K562 (cell line): ENCODE data around the gene KCNJ4. TPM values are rescaled to one million over a fixed set of nuclear protein-coding genes. Genes with fewer than 3 reads are reported as not detected.

Experiments
- ATAC-seq: fragments of 200-7000 bp; cut with Tn5 transposase; 3 replicates; pipeline ENCODE4 v1.9.1; 2020; ENCODE audit warnings: moderate library complexity
- BruUV-seq: library from RNA; stranded (reverse); fragments of 400-500 nt; replicated peaks from 2 replicates; lab custom pipeline; 2021; lab: Mats Ljungman, UMichigan
- CTCF ChIA-PET: fragments of 300-600 bp; formaldehyde crosslinking; extraction: SDS; loops from one replicate; lab custom pipeline; 2021; ENCODE audit warnings: low intra/inter-chr PET ratio; lab: Yijun Ruan, JAX
- POLR2A ChIA-PET: fragments of 300-600, 350-650 bp; sonication (Branson Sonifier 250); formaldehyde crosslinking; extraction: SDS; loops from one replicate; lab custom pipeline; 2021; ENCODE audit warnings: antibody characterized with exemption, inconsistent platforms; lab: Yijun Ruan, JAX
- DNase-seq, 4 experiments: peaks; one replicate each; pipeline versions ENCODE4 v3.0.0 to v3.0.0-alpha.2; 2011 to 2018; ENCODE audit warnings: low spot score in 3 of 4, mixed read lengths in 3 of 4; ENCODE audit errors: extremely low read depth in 1 of 4
- FAIRE-seq: peaks from 2 replicates; lab custom pipeline; 2011; peaks lifted over from hg19 to GRCh38; lab: Jason Lieb, UNC
- H2AFZ ChIP-seq: 2 replicates; pipeline ENCODE4 v1.6.0; 2011; ENCODE audit warnings: low read depth, low read length, control low read depth, inconsistent platforms
- H3K27ac ChIP-seq: fragments of 200-600 bp; 3 replicates; pipeline ENCODE4 v1.8.0; 2011; ENCODE audit warnings: low read depth, mild to moderate bottlenecking, control low read depth, inconsistent platforms, low read length, moderate library complexity, mixed read lengths; ENCODE audit errors: extremely low read depth
- H3K27me3 ChIP-seq, 2 experiments: fragments of 300-600 bp in 1 of 2; 2 replicates in 1 of 2; 3 replicates in 1 of 2; pipeline versions ENCODE4 v1.6.0 to v1.8.0; 2011; ENCODE audit warnings: inconsistent platforms in 2 of 2, low read length in 2 of 2, mild to moderate bottlenecking in 1 of 2, mixed read lengths in 1 of 2, moderate library complexity in 1 of 2; ENCODE audit not compliant: control insufficient read depth in 2 of 2, insufficient read depth in 2 of 2
- H3K36me3 ChIP-seq: fragments of 300-600 bp; 3 replicates; pipeline ENCODE4 v1.8.0; 2011; ENCODE audit warnings: mild to moderate bottlenecking, low read length, inconsistent platforms; ENCODE audit not compliant: control insufficient read depth, insufficient read depth
- H3K4me1 ChIP-seq, 2 experiments: fragments of 200-600 bp in 1 of 2; replicated peaks in 1 of 2; 2 replicates in 1 of 2; 3 replicates in 1 of 2; pipeline versions ENCODE4 v1.5.1 to v1.8.0; 2011; ENCODE audit warnings: inconsistent platforms in 2 of 2, low read length in 2 of 2, mild to moderate bottlenecking in 1 of 2, mixed read lengths in 1 of 2, moderate library complexity in 1 of 2; ENCODE audit not compliant: control insufficient read depth in 2 of 2, insufficient read depth in 2 of 2
- H3K4me2 ChIP-seq: 2 replicates; pipeline ENCODE4 v1.6.1; 2011; ENCODE audit warnings: low read length, control low read depth, inconsistent platforms, mixed read lengths; ENCODE audit not compliant: insufficient read depth
- H3K4me3 ChIP-seq: fragments of 200-600 bp; sonication (generic), shearing (Covaris generic); 2 replicates; pipeline ENCODE4 v1.5.1; 2016; ENCODE audit warnings: control low read depth, inconsistent platforms
- H3K79me2 ChIP-seq: fragments of 200-600 bp; 3 replicates; pipeline ENCODE4 v1.8.0; 2011; ENCODE audit warnings: low read length, inconsistent platforms; ENCODE audit not compliant: control insufficient read depth, insufficient read depth
- H3K9ac ChIP-seq, 2 experiments: 2 replicates each; pipeline versions ENCODE4 v1.6.0 to v1.6.1; 2011; ENCODE audit warnings: low read depth in 2 of 2, low read length in 2 of 2, control low read depth in 1 of 2, inconsistent platforms in 1 of 2, mild to moderate bottlenecking in 1 of 2, mixed read lengths in 1 of 2; ENCODE audit not compliant: insufficient read depth in 1 of 2
- H3K9me1 ChIP-seq: one replicate; pipeline ENCODE4 v1.6.0; 2011; ENCODE audit warnings: inconsistent platforms, mild to moderate bottlenecking, low read length, moderate library complexity; ENCODE audit not compliant: control insufficient read depth, insufficient read depth
- H3K9me3 ChIP-seq: replicated peaks from 2 replicates; pipeline ENCODE4 v1.5.1; 2011; ENCODE audit warnings: low read depth, low read length, inconsistent platforms; ENCODE audit not compliant: control insufficient read depth, insufficient read depth
- H4K20me1 ChIP-seq: replicated peaks from 2 replicates; pipeline ENCODE4 v1.6.1; 2011; ENCODE audit warnings: low read length, inconsistent platforms, mixed read lengths; ENCODE audit not compliant: control insufficient read depth, insufficient read depth
- CHCHD3 ChIP-seq: fragments of 250-450 bp; sonication (Bioruptor Pico); IDR thresholded peaks from 2 replicates; pipeline ENCODE4 v2.1.2; 2022; ENCODE audit warnings: mild to moderate bottlenecking
- CHD4 ChIP-seq: fragments of 200-600 bp; sonication (generic); IDR thresholded peaks from 3 replicates; pipeline ENCODE4 v1.6.1; 2012; ENCODE audit warnings: low read depth, mild to moderate bottlenecking, mixed read lengths, low read length, inconsistent platforms; ENCODE audit not compliant: insufficient read depth, insufficient replicate concordance, poor library complexity, severe bottlenecking
- ETS2 ChIP-seq: IDR thresholded peaks from 2 replicates; pipeline ENCODE4 v1.6.1; 2016; ENCODE audit warnings: borderline replicate concordance, missing genetic modification characterization, mild to moderate bottlenecking, moderate library complexity, missing compliant biosample characterization; ENCODE audit not compliant: poor library complexity, severe bottlenecking
- ETV1 ChIP-seq: fragments of 450-650 bp; conservative IDR thresholded peaks from 2 replicates; pipeline ENCODE4 v1.6.1; 2016; ENCODE audit warnings: missing genetic modification characterization, control low read depth, low read depth, missing compliant biosample characterization
- HCFC1 ChIP-seq: IDR thresholded peaks from 2 replicates; pipeline ENCODE4 v1.6.1; 2012; ENCODE audit warnings: low read depth, low read length, improper control_type of control experiment
- JUN ChIP-seq, 2 experiments: sonication (generic) in 1 of 2; formaldehyde crosslinking in 1 of 2; IDR thresholded peaks; 2 replicates each; pipeline versions ENCODE4 v1.6.1 to v1.8.0; 2012 to 2022; ENCODE audit warnings: borderline replicate concordance in 2 of 2, mild to moderate bottlenecking in 2 of 2, improper control_type of control experiment in 1 of 2, low read depth in 1 of 2, low read length in 1 of 2, missing genetic modification reagents in 1 of 2
- MCM5 ChIP-seq: fragments of 450-650 bp; IDR thresholded peaks from 2 replicates; pipeline ENCODE4 v1.6.1; 2016; ENCODE audit warnings: low read depth
- MYC ChIP-seq, 2 experiments: fragments of 250-450 bp in 1 of 2; sonication (Bioruptor Pico) in 1 of 2; IDR thresholded peaks; 2 replicates each; pipeline versions ENCODE4 v1.5.1 to v1.6.1; 2012 to 2021; ENCODE audit warnings: low read depth in 2 of 2, borderline replicate concordance in 1 of 2, improper control_type of control experiment in 1 of 2, low read length in 1 of 2, mild to moderate bottlenecking in 1 of 2, moderate library complexity in 1 of 2
- PHB2 ChIP-seq: fragments of 450-650 bp; IDR thresholded peaks from 2 replicates; pipeline ENCODE4 v1.6.1; 2017; ENCODE audit warnings: low read depth
- POLR2B ChIP-seq: fragments of 450-650 bp; IDR thresholded peaks from 2 replicates; pipeline ENCODE4 v1.6.1; 2018; ENCODE audit warnings: low read depth; ENCODE audit not compliant: partially characterized antibody
- TAL1 ChIP-seq: fragments of 450-650 bp; IDR thresholded peaks from 2 replicates; pipeline ENCODE4 v1.6.1; 2016; ENCODE audit warnings: mild to moderate bottlenecking
- TOE1 ChIP-seq, 2 experiments: fragments of 450-650 bp in 1 of 2; sonication (generic) in 1 of 2; formaldehyde crosslinking in 1 of 2; IDR thresholded peaks; 2 replicates each; pipeline versions ENCODE4 v1.7.1 to v1.8.0; 2016 to 2022; ENCODE audit warnings: borderline replicate concordance in 2 of 2, mild to moderate bottlenecking in 2 of 2, antibody characterized with exemption in 1 of 2, inconsistent platforms in 1 of 2, low read depth in 1 of 2, missing genetic modification reagents in 1 of 2, moderate library complexity in 1 of 2
- ZSCAN29 ChIP-seq: fragments of 450-650 bp; IDR thresholded peaks from 2 replicates; pipeline ENCODE4 v1.6.1; 2017
- WGBS: fragments of 100-300 bp; shearing (Covaris generic); methylation state at CpG from one replicate; pipeline ENCODE4 v1.1.6; 2016; ENCODE audit warnings: low coverage, mixed read lengths; ENCODE audit not compliant: insufficient coverage; ENCODE audit errors: missing lambda C conversion rate; 5-methylcytosine and 5-hydroxymethylcytosine counted together
- in situ Hi-C: fragments of 300-500 bp; cut with MboI; formaldehyde crosslinking; loops from 4 replicates; pipeline ENCODE4 v1.15.0; 2018; ENCODE audit warnings: inconsistent platforms, mixed read lengths
- intact Hi-C: fragments of 100-400 bp; cut with micrococcal nuclease; formaldehyde crosslinking; loops from 2 replicates; pipeline ENCODE4 v1.14.2; 2022
- polyA plus RNA-seq, 8 experiments: library from polyadenylated mRNA; depleted of rRNA in 4 of 8; stranded (reverse) in 5 of 8; unstranded in 3 of 8; fragments of >200 nt; fragmentation: Nextera tagmentation in 2 of 8; fragmentation: Illumina TruSeq in 1 of 8; extraction: Ambion mirVana in 2 of 8; extraction: Trizol in 1 of 8; gene quantifications; 2 replicates each; pipeline versions ENCODE4 v1.2.1 to v1.2.3, GENCODE V29; 2011 to 2014; ENCODE audit warnings: inconsistent platforms in 1 of 8, missing spikeins in 1 of 8
- total RNA-seq, 7 experiments: library from RNA; depleted of rRNA in 6 of 7; stranded (reverse); fragments of >200 nt in 6 of 7; fragmentation: Illumina TruSeq in 2 of 7; extraction: Trizol in 2 of 7; gene quantifications; 2 replicates each; pipeline versions ENCODE4 v1.2.1 to v1.2.3, GENCODE V29; 2011 to 2021; ENCODE audit warnings: low replicate concordance in 1 of 7
- TF ChIP-seq, protein P1 (sequence below), 2 experiments: IDR thresholded peaks; 2 replicates each; pipeline ENCODE4 v1.6.1; 2011; ENCODE audit warnings: borderline replicate concordance in 1 of 2, control low read depth in 1 of 2, low read depth in 1 of 2, low read length in 1 of 2, mild to moderate bottlenecking in 1 of 2, mixed read lengths in 1 of 2, moderate library complexity in 1 of 2; ENCODE audit not compliant: insufficient read depth in 1 of 2, insufficient read length in 1 of 2, poor library complexity in 1 of 2, severe bottlenecking in 1 of 2; ENCODE audit errors: extremely low read depth in 1 of 2
- TF ChIP-seq, protein P2 (sequence below): fragments of 250-450 bp; sonication (Bioruptor Pico); IDR thresholded peaks from 2 replicates; pipeline ENCODE4 v1.8.0; 2022; ENCODE audit warnings: moderate library complexity, mild to moderate bottlenecking, inconsistent platforms
- TF ChIP-seq, protein P3 (sequence below): fragments of 450-650 bp; IDR thresholded peaks from one replicate; pipeline ENCODE4 v1.6.1; 2018; ENCODE audit warnings: mild to moderate bottlenecking, moderate library complexity; ENCODE audit not compliant: partially characterized antibody
- TF ChIP-seq, protein P4 (sequence below): fragments of 250-450 bp; sonication (Bioruptor Pico); IDR thresholded peaks from 2 replicates; pipeline ENCODE4 v1.5.0; 2020; ENCODE audit warnings: mild to moderate bottlenecking

Gene KCNJ4
- total and polyA plus RNA-seq, 9 of the 15 experiments (the other 6 are each of a cell fraction or from before 2014, with no cell fraction given) = 0.07 to 0.55 (median 0.09) TPM; not detected in 4

DNA sequence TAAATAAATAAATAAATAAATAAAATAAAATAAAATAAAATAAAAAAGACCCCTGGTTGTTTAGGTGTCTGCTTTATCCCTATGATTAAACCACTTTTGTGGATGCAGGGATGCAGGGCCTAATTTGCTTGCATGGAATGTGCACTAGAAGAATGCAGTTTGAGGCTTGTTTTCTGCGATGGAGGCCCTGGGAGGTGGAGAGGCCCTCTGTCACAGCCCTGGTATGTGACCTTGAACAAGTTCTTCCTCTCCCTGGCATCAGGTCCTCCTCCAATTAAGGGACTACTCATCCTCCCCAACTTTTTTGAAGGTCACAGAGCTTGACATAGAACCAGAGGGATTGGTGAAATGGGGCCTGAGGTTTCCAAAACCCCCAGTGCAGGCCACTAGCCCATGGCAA is 22.7 kb downstream of the KCNJ4 start:
- Histone ChIP-seq H3K9me1 (no peaks in the 10 kb centered on the region), H3K4me1 (peaks cover 0 to 13% of the 10 kb centered on the region in 2 experiments; a peak in 2 of 5 replicates), H3K27me3 (no peaks in the 10 kb centered on the region; a peak in 1 of 5 replicates), H3K36me3 (no peaks in the 10 kb centered on the region), H2AFZ (no peak overlapping the region), H3K4me3 (no peak overlapping the region), H3K9me3 (no peaks in the 10 kb centered on the region), H3K9ac (no peak overlapping the region), H3K27ac (no peak overlapping the region), H3K79me2 (no peaks in the 10 kb centered on the region), H4K20me1 (no peaks in the 10 kb centered on the region), H3K4me2 (no peak overlapping the region)
- ATAC-seq (no peak), FAIRE-seq (no peak), DNase-seq (no peak)
- ChIA-PET POLR2A (no interaction called here), CTCF (no interaction called here)
- intact Hi-C loops (no loop called here), in situ Hi-C loops (no loop called here)
- WGBS = 92% methylated on average over 1 of the region's 1 CpG
- BruUV-seq = no TSS peak
- no peak for TF ChIP-seq ZSCAN29
- no peak for TF ChIP-seq ETS2 (tag)
- no peak for TF ChIP-seq CHD4
- TF ChIP-seq, protein P1, sequence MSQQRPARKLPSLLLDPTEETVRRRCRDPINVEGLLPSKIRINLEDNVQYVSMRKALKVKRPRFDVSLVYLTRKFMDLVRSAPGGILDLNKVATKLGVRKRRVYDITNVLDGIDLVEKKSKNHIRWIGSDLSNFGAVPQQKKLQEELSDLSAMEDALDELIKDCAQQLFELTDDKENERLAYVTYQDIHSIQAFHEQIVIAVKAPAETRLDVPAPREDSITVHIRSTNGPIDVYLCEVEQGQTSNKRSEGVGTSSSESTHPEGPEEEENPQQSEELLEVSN (IDR thresholded peaks at IDR 0.05; ENCODE audit: borderline replicate concordance in 1 of 2, extremely low read depth in 1 of 2, insufficient read depth in 1 of 2, insufficient read length in 1 of 2, low read depth in 1 of 2, low read length in 1 of 2, poor library complexity in 1 of 2, severe bottlenecking in 1 of 2) = no peak
- TF ChIP-seq POLR2B = no peak
- TF ChIP-seq, protein P2, sequence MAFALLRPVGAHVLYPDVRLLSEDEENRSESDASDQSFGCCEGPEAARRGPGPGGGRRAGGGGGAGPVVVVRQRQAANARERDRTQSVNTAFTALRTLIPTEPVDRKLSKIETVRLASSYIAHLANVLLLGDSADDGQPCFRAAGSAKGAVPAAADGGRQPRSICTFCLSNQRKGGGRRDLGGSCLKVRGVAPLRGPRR (CRISPR knock-in tag) = no peak
- no peak for TF ChIP-seq CHCHD3 (CRISPR knock-in tag)
- no peak for TF ChIP-seq MYC (IDR thresholded peaks at IDR 0.05; ENCODE audit: low read depth, low read length)
- no peak for TF ChIP-seq MYC (CRISPR knock-in tag; IDR thresholded peaks at IDR 0.05; ENCODE audit: borderline replicate concordance, low read depth)
- no peak for TF ChIP-seq TAL1
- no peak for TF ChIP-seq MCM5
- no peak for TF ChIP-seq ETV1
- TF ChIP-seq, protein P3, sequence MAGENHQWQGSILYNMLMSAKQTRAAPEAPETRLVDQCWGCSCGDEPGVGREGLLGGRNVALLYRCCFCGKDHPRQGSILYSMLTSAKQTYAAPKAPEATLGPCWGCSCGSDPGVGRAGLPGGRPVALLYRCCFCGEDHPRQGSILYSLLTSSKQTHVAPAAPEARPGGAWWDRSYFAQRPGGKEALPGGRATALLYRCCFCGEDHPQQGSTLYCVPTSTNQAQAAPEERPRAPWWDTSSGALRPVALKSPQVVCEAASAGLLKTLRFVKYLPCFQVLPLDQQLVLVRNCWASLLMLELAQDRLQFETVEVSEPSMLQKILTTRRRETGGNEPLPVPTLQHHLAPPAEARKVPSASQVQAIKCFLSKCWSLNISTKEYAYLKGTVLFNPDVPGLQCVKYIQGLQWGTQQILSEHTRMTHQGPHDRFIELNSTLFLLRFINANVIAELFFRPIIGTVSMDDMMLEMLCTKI = no peak
- no peak for TF ChIP-seq TOE1 (IDR thresholded peaks at IDR 0.05; ENCODE audit: borderline replicate concordance)
- no peak for TF ChIP-seq TOE1 (CRISPR knock-in tag; IDR thresholded peaks at IDR 0.05; ENCODE audit: borderline replicate concordance, low read depth)
- no peak for TF ChIP-seq PHB2
- TF ChIP-seq, protein P4, sequence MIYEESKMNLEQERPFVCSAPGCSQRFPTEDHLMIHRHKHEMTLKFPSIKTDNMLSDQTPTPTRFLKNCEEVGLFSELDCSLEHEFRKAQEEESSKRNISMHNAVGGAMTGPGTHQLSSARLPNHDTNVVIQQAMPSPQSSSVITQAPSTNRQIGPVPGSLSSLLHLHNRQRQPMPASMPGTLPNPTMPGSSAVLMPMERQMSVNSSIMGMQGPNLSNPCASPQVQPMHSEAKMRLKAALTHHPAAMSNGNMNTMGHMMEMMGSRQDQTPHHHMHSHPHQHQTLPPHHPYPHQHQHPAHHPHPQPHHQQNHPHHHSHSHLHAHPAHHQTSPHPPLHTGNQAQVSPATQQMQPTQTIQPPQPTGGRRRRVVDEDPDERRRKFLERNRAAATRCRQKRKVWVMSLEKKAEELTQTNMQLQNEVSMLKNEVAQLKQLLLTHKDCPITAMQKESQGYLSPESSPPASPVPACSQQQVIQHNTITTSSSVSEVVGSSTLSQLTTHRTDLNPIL (CRISPR knock-in tag) = no peak
- TF ChIP-seq JUN (IDR thresholded peaks at IDR 0.05; ENCODE audit: borderline replicate concordance, low read depth, low read length) = no peak
- no peak for TF ChIP-seq JUN (CRISPR knock-in tag; IDR thresholded peaks at IDR 0.05; ENCODE audit: borderline replicate concordance)
- TF ChIP-seq HCFC1 = no peak
